GM21825 (cell line): ENCODE measurements around the gene JDP2.

ENCODE experiments used
- ATAC-seq: cut with Tn5 transposase; IDR thresholded peaks from one replicate; pipeline ENCODE4 v1.9.1; 2021; ENCODE audit warnings: mild to moderate bottlenecking, moderate library complexity; ENCODE audit not compliant: unreplicated experiment

JDP2 gene

DNA sequence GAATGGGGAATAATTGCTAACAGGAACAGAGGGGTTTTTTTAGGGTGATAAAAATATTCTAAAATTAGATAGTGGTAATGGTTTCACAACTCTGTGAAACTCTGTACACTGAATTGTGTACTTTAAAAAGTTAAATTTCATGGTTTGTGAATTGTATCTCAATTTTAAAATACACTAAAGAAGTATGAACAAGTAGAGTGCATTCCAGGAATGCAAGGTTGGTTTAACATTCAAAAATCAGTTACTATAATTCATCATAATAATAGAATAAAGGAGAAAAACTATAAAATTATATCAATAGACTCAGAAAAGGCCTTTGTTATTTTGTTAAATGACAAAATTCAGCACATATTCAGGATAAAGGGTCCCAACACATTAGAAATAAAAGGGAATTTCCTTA lies 83.4 kb downstream of the JDP2 start:
- no peak for ATAC-seq

DNA sequence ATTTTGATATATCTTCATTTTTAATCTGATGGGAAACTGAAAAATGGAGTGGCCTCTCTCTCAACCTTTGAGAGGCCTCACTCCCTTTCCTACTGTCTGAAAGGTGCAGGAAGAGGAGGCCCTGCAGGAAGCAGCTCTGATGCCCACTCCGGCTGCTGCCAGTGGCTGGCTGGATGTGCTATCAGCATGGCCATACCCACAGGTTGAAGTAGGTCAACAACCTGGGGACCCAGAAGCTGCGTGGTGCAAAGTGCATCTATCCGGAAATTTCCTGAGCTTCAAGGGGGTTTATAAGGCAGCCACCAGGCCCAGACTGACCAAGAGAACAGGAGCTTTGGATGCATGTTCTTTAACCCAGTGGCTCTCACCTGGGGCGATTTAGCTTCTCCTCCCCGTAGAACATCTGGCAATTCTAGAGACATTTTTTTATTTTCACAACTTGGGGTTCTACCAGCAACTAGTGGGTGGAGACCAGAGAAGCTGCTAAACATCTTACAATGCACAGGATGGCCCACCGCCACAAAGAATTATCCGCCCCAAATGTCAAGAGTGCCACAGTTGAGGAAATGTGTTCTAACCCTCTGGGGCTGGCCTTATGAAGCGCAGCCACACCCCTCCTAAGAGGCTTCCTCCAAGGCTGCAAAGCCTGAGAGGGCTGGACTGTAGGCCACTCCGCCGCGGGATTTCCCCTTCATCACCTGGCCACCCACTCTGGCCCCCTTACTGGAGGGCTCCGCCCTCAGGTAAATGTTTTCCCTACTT lies 86.3 kb downstream of the JDP2 start:
- ATAC-seq = peak; percentile 24

- ATAC-seq = peak; percentile 50
Observed at GRCh38 chr14:75514673-75515628, 87.1 kb downstream of the JDP2 start.

- ATAC-seq = peak; percentile 38
Observed at GRCh38 chr14:75515629-75515996, 87.8 kb downstream of the JDP2 start.

GRCh38 chr14:75518625-75519024 lies 90.8 kb downstream of the JDP2 start:
- ATAC-seq = no peak

- ATAC-seq = no peak
Observed at GRCh38 chr14:75519394-75519793, 91.6 kb downstream of the JDP2 start.

GRCh38 chr14:75519826-75520728 lies 92.3 kb downstream of the JDP2 start:
- ATAC-seq = no peak

DNA sequence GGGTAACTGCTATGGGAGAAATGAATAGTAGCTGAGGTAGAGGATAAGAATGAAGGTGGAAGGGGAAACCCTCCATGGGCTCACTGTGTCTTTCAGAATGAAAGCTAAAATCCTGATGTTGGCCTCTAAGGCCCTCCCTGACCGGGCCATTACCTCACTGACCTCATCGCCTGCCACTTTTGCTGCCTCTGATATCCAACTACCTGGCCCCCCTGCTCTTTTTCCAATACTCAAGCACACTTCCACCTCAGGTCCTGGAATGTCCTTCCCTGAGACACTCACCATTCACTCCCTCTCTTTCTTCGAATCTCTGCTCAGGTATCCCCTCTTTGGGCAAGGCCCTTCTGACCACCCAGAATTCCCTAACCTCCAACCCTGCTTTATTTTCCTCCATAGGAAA lies 93.0 kb downstream of the JDP2 start:
- no peak for ATAC-seq

DNA sequence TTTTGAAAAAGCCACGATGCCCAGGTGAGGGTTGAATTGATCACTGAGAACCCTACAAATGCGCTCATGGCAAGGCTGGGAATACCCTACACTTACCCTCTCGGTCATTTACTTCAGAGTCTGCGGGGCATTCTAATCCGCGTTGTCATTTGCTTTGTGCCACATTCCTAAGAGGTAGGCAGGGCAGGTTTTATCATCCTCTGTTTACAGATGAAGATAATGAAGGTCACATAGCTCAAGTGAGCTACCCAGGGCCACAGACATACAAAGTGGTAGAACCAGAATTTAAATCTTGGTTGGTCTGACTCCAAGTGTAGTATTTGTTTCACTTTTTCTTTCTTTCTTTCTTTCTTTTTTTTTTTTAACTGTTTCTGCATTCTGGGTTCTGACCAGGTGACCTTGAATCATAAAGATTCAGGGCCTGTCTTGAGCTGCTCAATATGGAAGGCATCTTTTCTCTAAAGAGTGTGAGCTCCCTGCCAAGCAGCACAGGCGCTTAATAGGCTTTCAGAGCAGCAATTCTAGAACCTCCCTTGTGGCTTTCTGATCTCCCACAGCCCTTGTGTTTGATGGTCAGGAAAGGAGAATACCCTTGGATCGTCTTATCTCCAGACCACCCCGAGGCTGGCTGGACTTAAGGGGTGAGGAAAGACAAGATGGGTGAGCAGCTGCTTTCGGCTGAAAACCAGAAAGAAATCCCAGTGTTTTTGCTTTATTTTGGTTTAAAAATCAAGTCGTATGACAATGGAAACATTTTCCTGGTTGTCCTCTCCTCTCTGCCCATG lies 93.8 kb downstream of the JDP2 start:
- peak; percentile 21 for ATAC-seq

- ATAC-seq = peak; percentile 57
Observed at GRCh38 chr14:75522224-75522982, 94.6 kb downstream of the JDP2 start, which contains the start of gene BATF. TSS of gene BATF (plus strand) at chr14:75522469. CDS start at chr14:75522683, 214 bp downstream.

GRCh38 chr14:75522983-75523318 lies 95.1 kb downstream of the JDP2 start:
- no peak for ATAC-seq
